K562 (cell line): ENCODE results near the gene BBS5. TPM values are rescaled to one million over a fixed set of nuclear protein-coding genes. Genes with fewer than 3 reads are reported as not detected.

Source experiments
- AFF4 ChIP-seq: sonication (generic); formaldehyde crosslinking; IDR thresholded peaks from 2 replicates; pipeline ENCODE4 v1.8.0; 2023; ENCODE audit warnings: mild to moderate bottlenecking, missing genetic modification reagents
- CEBPB ChIP-seq: fragments of 450-650 bp; IDR thresholded peaks from 2 replicates; pipeline ENCODE4 v1.6.1; 2016; ENCODE audit warnings: missing genetic modification characterization, missing compliant biosample characterization
- CHD2 ChIP-seq: IDR thresholded peaks from 2 replicates; pipeline ENCODE4 v1.6.1; 2011; ENCODE audit warnings: low read depth, low read length
- ESRRA ChIP-seq: fragments of 450-650 bp; IDR thresholded peaks from 2 replicates; pipeline ENCODE4 v1.6.1; 2014; ENCODE audit warnings: low read depth, mild to moderate bottlenecking, moderate library complexity, borderline replicate concordance
- MNT ChIP-seq, 2 experiments: fragments of 450-650 bp; conservative IDR thresholded peaks; 2 replicates each; pipeline ENCODE4 v1.6.1; 2017; ENCODE audit warnings: mild to moderate bottlenecking in 2 of 2, moderate library complexity in 2 of 2
- REST ChIP-seq, 2 experiments: fragments of 450-650 bp; formaldehyde crosslinking in 1 of 2; IDR thresholded peaks; 2 replicates each; pipeline versions ENCODE4 v1.4.0 to v1.6.1; 2014 to 2020; ENCODE audit warnings: mild to moderate bottlenecking in 2 of 2, borderline replicate concordance in 1 of 2, low read depth in 1 of 2
- SRF ChIP-seq, 2 experiments: fragments of 250-450, 450-650 bp in 1 of 2; sonication (Bioruptor Pico) in 1 of 2; sonication (generic) in 1 of 2; formaldehyde crosslinking; IDR thresholded peaks; 2 replicates each; pipeline versions ENCODE4 v1.5.0 to v1.5.1; 2020 to 2022; ENCODE audit warnings: mild to moderate bottlenecking in 1 of 2, missing genetic modification reagents in 1 of 2
- TEAD4 ChIP-seq, 2 experiments: sonication (generic) in 1 of 2; formaldehyde crosslinking in 1 of 2; IDR thresholded peaks; 2 replicates each; pipeline versions ENCODE4 v1.6.1 to v1.8.0; 2012 to 2022; ENCODE audit warnings: borderline replicate concordance in 1 of 2, inconsistent platforms in 1 of 2, low read length in 1 of 2, mild to moderate bottlenecking in 1 of 2, missing genetic modification reagents in 1 of 2
- ZNF436 ChIP-seq: fragments of 250-450, 450-650 bp; sonication (Bioruptor Pico); formaldehyde crosslinking; IDR thresholded peaks from 2 replicates; pipeline ENCODE4 v1.7.0; 2020; ENCODE audit warnings: mild to moderate bottlenecking
- polyA plus RNA-seq, 8 experiments: library from polyadenylated mRNA; depleted of rRNA in 4 of 8; stranded (reverse) in 5 of 8; unstranded in 3 of 8; fragments of >200 nt; fragmentation: Nextera tagmentation in 2 of 8; fragmentation: Illumina TruSeq in 1 of 8; extraction: Ambion mirVana in 2 of 8; extraction: Trizol in 1 of 8; gene quantifications; 2 replicates each; pipeline versions ENCODE4 v1.2.1 to v1.2.3, GENCODE V29; 2011 to 2014; ENCODE audit warnings: inconsistent platforms in 1 of 8, missing spikeins in 1 of 8
- total RNA-seq, 7 experiments: library from RNA; depleted of rRNA in 6 of 7; stranded (reverse); fragments of >200 nt in 6 of 7; fragmentation: Illumina TruSeq in 2 of 7; extraction: Trizol in 2 of 7; gene quantifications; 2 replicates each; pipeline versions ENCODE4 v1.2.1 to v1.2.3, GENCODE V29; 2011 to 2021; ENCODE audit warnings: low replicate concordance in 1 of 7
- TF ChIP-seq, protein P1 (sequence below), 3 experiments: IDR thresholded peaks in 2 of 3; conservative IDR thresholded peaks in 1 of 3; 2 replicates each; pipeline ENCODE4 v1.5.1; 2011 to 2012; ENCODE audit warnings: low read length in 3 of 3, mild to moderate bottlenecking in 3 of 3, control low read depth in 2 of 3, improper control_type of control experiment in 1 of 3, inconsistent platforms in 1 of 3, low read depth in 1 of 3, mixed read lengths in 1 of 3, moderate library complexity in 1 of 3; ENCODE audit not compliant: insufficient read depth in 2 of 3

BBS5 gene
- total and polyA plus RNA-seq, 9 of the 15 experiments (the other 6 are each of a cell fraction or from before 2014, with no cell fraction given), result 0.48 to 6.9 (median 4.3) TPM

DNA sequence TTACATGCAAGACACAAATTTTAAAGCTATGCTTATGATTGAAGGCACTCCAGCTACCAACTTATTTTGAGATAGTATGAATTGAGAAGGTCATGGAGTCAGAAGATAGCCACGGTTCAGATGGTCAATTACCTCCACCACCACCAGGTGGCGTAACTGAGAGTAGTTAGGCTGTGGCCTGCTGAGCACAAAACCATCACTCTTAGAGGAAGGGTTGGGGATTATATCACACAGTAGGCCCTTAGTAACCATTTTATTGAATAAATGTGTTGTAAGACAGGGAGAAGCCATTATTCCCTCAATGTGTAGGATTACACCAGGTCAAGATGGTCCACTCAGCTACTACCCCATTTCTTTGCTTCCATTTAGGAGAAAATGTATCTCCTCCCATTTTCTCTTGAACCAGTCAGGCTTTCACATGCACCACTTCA, 49.0 kb downstream of the BBS5 start (continued):
- TF ChIP-seq CEBPB (tag) (no peak), SRF (CRISPR knock-in tag; IDR thresholded peaks at IDR 0.05) (no peak), REST (IDR thresholded peaks at IDR 0.05; ENCODE audit: borderline replicate concordance) (peak; percentile 79; the same call in 1 of the 2 replicates), REST (CRISPR knock-in tag; IDR thresholded peaks at IDR 0.05; ENCODE audit: low read depth) (no peak), TEAD4 (IDR thresholded peaks at IDR 0.05; ENCODE audit: low read length) (peak; percentile 28; the same call in 1 of the 2 replicates), TEAD4 (CRISPR knock-in tag; IDR thresholded peaks at IDR 0.05; ENCODE audit: borderline replicate concordance) (no peak), ZNF436 (no peak), ESRRA (peak; percentile 19; the same call in 1 of the 2 replicates), AFF4 (CRISPR knock-in tag) (no peak), MNT (conservative IDR thresholded peaks at IDR 0.05) (peak; percentile 39 to 45; a peak in 1 of 4 replicates), CHD2 (no peak)
- TF ChIP-seq, protein P1, sequence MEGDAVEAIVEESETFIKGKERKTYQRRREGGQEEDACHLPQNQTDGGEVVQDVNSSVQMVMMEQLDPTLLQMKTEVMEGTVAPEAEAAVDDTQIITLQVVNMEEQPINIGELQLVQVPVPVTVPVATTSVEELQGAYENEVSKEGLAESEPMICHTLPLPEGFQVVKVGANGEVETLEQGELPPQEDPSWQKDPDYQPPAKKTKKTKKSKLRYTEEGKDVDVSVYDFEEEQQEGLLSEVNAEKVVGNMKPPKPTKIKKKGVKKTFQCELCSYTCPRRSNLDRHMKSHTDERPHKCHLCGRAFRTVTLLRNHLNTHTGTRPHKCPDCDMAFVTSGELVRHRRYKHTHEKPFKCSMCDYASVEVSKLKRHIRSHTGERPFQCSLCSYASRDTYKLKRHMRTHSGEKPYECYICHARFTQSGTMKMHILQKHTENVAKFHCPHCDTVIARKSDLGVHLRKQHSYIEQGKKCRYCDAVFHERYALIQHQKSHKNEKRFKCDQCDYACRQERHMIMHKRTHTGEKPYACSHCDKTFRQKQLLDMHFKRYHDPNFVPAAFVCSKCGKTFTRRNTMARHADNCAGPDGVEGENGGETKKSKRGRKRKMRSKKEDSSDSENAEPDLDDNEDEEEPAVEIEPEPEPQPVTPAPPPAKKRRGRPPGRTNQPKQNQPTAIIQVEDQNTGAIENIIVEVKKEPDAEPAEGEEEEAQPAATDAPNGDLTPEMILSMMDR (IDR thresholded peaks at IDR 0.05 in 2 of 3, conservative IDR thresholded peaks at IDR 0.05 in 1 of 3; ENCODE audit: insufficient read depth in 2 of 3, low read depth in 1 of 3, low read length in 3 of 3), result peak; percentile 88 to 94 (median 91)
